Progenitor cell of endocrine pancreas (in vitro differentiated cells): ENCODE results near the gene MAIP1. TPM values are rescaled to one million over a fixed set of nuclear protein-coding genes. Genes with fewer than 3 reads are reported as not detected.

Source experiments
- DNase-seq: peaks from one replicate; pipeline ENCODE4 v3.0.0; 2021; ENCODE audit warnings: low spot score; ENCODE audit not compliant: unreplicated experiment
- H3K27ac Mint-ChIP-seq: 2 replicates; pipeline ENCODE4 v1.8.0; 2021; ENCODE audit warnings: mild to moderate bottlenecking, moderate library complexity, mixed read lengths
- H3K27me3 Mint-ChIP-seq: 2 replicates; pipeline ENCODE4 v1.8.0; 2021; ENCODE audit warnings: mixed read lengths
- H3K36me3 Mint-ChIP-seq: 2 replicates; pipeline ENCODE4 v1.8.0; 2022; ENCODE audit warnings: mixed read lengths; ENCODE audit not compliant: insufficient read depth
- H3K4me1 Mint-ChIP-seq: 2 replicates; pipeline ENCODE4 v1.8.0; 2021; ENCODE audit warnings: low read depth, mixed read lengths
- H3K4me3 Mint-ChIP-seq: 2 replicates; pipeline ENCODE4 v1.8.0; 2021; ENCODE audit warnings: low read depth, mild to moderate bottlenecking, moderate library complexity, mixed read lengths
- H3K9me3 Mint-ChIP-seq: 2 replicates; pipeline ENCODE4 v1.8.0; 2021; ENCODE audit warnings: low read depth, mixed read lengths
- CTCF ChIP-seq: fragments of 200-600 bp; sonication (generic); IDR thresholded peaks from one replicate; pipeline ENCODE4 v1.5.0; 2021; ENCODE audit warnings: antibody characterized with exemption, mild to moderate bottlenecking; ENCODE audit not compliant: unreplicated experiment
- total RNA-seq: library from RNA; stranded (reverse); gene quantifications from 2 replicates; pipeline ENCODE4 v1.2.1, GENCODE V29; 2021

The MAIP1 gene
- total RNA-seq, 1 donor from 2014 or later: 20.4 TPM

GRCh38 chr2:199985625-199986207 is 30.3 kb downstream of the MAIP1 start:
- Mint-ChIP-seq H3K27ac (no peak overlapping the region), H3K36me3 (no peaks in the 10 kb centered on the region), H3K27me3 (no peaks in the 10 kb centered on the region), H3K4me3 (no peak overlapping the region), H3K4me1 (peaks cover 3% of the 10 kb centered on the region), H3K9me3 (no peaks in the 10 kb centered on the region)
- DNase-seq: peak; percentile 21
- TF ChIP-seq CTCF: peak; percentile 65

- H3K4me1 Mint-ChIP-seq: peaks cover 3% of the 10 kb centered on the region
- H3K4me3 Mint-ChIP-seq: no peak overlapping the region
- no peak for DNase-seq
These were observed 32.2 kb downstream of the MAIP1 start for GRCh38 chr2:199987586-199987985.

GRCh38 chr2:199988151-199988550 is 32.8 kb downstream of the MAIP1 start:
- no peak for TF ChIP-seq CTCF
- Mint-ChIP-seq H3K27ac (no peak overlapping the region), H3K4me1 (peaks cover 3% of the 10 kb centered on the region), H3K4me3 (no peak overlapping the region), H3K36me3 (no peaks in the 10 kb centered on the region), H3K9me3 (no peaks in the 10 kb centered on the region), H3K27me3 (no peaks in the 10 kb centered on the region)
- DNase-seq: no peak

More at GRCh38 chr2:199987586-199987985, 32.2 kb downstream of the MAIP1 start:
- Mint-ChIP-seq H3K27ac (no peak overlapping the region), H3K9me3 (no peaks in the 10 kb centered on the region), H3K27me3 (no peaks in the 10 kb centered on the region), H3K36me3 (no peaks in the 10 kb centered on the region)
- no peak for TF ChIP-seq CTCF

GRCh38 chr2:199989822-199990221 is 34.4 kb downstream of the MAIP1 start:
- Mint-ChIP-seq H3K27ac (no peak overlapping the region), H3K36me3 (no peaks in the 10 kb centered on the region), H3K4me1 (peaks cover 3% of the 10 kb centered on the region), H3K27me3 (no peaks in the 10 kb centered on the region), H3K4me3 (no peak overlapping the region), H3K9me3 (no peaks in the 10 kb centered on the region)
- TF ChIP-seq CTCF: no peak
- DNase-seq: no peak

- Mint-ChIP-seq H3K36me3 (no peaks in the 10 kb centered on the region), H3K9me3 (no peaks in the 10 kb centered on the region), H3K4me1 (peaks cover 3% of the 10 kb centered on the region), H3K27me3 (no peaks in the 10 kb centered on the region), H3K4me3 (no peak overlapping the region), H3K27ac (no peak overlapping the region)
- no peak for DNase-seq
- TF ChIP-seq CTCF: no peak
These were observed 36.3 kb downstream of the MAIP1 start for GRCh38 chr2:199991691-199992090.
